GM19397 (cell line): ENCODE measurements around the gene DDAH1.
A peak's percentile ranks its signal among the peaks of the same experiment; 100 is the strongest.

Experiments used
- ATAC-seq: cut with Tn5 transposase; IDR thresholded peaks from one replicate; pipeline ENCODE4 v1.9.1; 2021; ENCODE audit warnings: mild to moderate bottlenecking, moderate library complexity; ENCODE audit not compliant: unreplicated experiment

DDAH1 gene

GRCh38 chr1:85277802-85278201 is 187.2 kb downstream of the DDAH1 start:
- no peak for ATAC-seq

- no peak for ATAC-seq
Measured at GRCh38 chr1:85276978-85277639, 187.8 kb downstream of the DDAH1 start.

- ATAC-seq: peak; percentile 98
Measured at GRCh38 chr1:85276215-85276977, 188.6 kb downstream of the DDAH1 start, which contains the start of gene BCL10. Gene BCL10, minus strand, starts transcription at chr1:85276632. Its CDS starts 280 bp downstream, at chr1:85276352.

- ATAC-seq: no peak
Measured at GRCh38 chr1:85275701-85276214, 189.2 kb downstream of the DDAH1 start.

- ATAC-seq: no peak
Measured at GRCh38 chr1:85274969-85275453, 189.9 kb downstream of the DDAH1 start.

GRCh38 chr1:85273397-85273796 is 191.6 kb downstream of the DDAH1 start:
- no peak for ATAC-seq

GRCh38 chr1:85268801-85269585 is 196.0 kb downstream of the DDAH1 start:
- ATAC-seq: no peak
